Measurements from ENCODE around the gene KASH5. TPM values are rescaled to one million over a fixed set of nuclear protein-coding genes. Genes with fewer than 3 reads are reported as not detected.

Gene KASH5
- total and polyA plus RNA-seq, 2 of the 4 experiments (the other 2 are of a cell fraction), result not detected

- no peak overlapping the region for H3K14ac ChIP-seq (replicated peaks; ENCODE audit: low read depth, low read length)
- in situ Hi-C loops (cut with MboI; ENCODE audit: low sequenced_read_pairs) (no loop called here), intact Hi-C loops (cut with micrococcal nuclease) (no loop called here), dilution Hi-C loops (cut with HindIII; ENCODE audit: low sequenced_read_pairs, unreplicated experiment) (no loop called here)
- H3K4ac ChIP-seq (ENCODE audit: low read depth, low read length), result no peak overlapping the region
- no peak overlapping the region for H2BK5ac ChIP-seq (ENCODE audit: low read depth, low read length, poor library complexity, severe bottlenecking)
- H2BK20ac ChIP-seq (ENCODE audit: low read depth, low read length), result no peak overlapping the region
- H2BK120ac ChIP-seq (ENCODE audit: low read depth, low read length), result no peak overlapping the region
- peaks cover 2% of the 10 kb centered on the region; the same call in 1 of the 2 replicates for H3K4me1 ChIP-seq (ENCODE audit: control insufficient read depth, insufficient read depth, low read length)
- H4K5ac ChIP-seq (ENCODE audit: low read depth, low read length), result no peak overlapping the region
- H2AK5ac ChIP-seq (ENCODE audit: low read depth, low read length), result no peak overlapping the region
- TF ChIP-seq CEBPB (IDR thresholded peaks at IDR 0.05; ENCODE audit: low read depth, low read length) (no peak), NFE2L2 (IDR thresholded peaks at IDR 0.05; ENCODE audit: low read depth, low read length) (no peak), CTCF (conservative IDR thresholded peaks at IDR 0.05; ENCODE audit: low read depth, low read length) (no peak), CHD1 (IDR thresholded peaks at IDR 0.05; ENCODE audit: low read depth, low read length) (no peak), MAZ (IDR thresholded peaks at IDR 0.05; ENCODE audit: borderline replicate concordance, low read depth, low read length) (no peak), POLR2A (IDR thresholded peaks at IDR 0.05; ENCODE audit: low read depth, low read length) (no peak), RFX5 (IDR thresholded peaks at IDR 0.05; ENCODE audit: low read depth, low read length) (no peak), RCOR1 (IDR thresholded peaks at IDR 0.05; ENCODE audit: insufficient replicate concordance, low read length) (no peak), RAD21 (IDR thresholded peaks at IDR 0.05; ENCODE audit: low read length) (no peak), USF2 (IDR thresholded peaks at IDR 0.05; ENCODE audit: low read depth, low read length) (no peak), MXI1 (IDR thresholded peaks at IDR 0.05; ENCODE audit: borderline replicate concordance, low read depth, low read length) (no peak)
- no TSS peak for BruUV-seq (replicated peaks)
- H4K91ac ChIP-seq (ENCODE audit: insufficient read depth, low read depth, low read length), result no peak overlapping the region
- POLR2A ChIA-PET (ENCODE audit: unreplicated experiment), result no interaction called here
- no peak overlapping the region for H3K56ac ChIP-seq (ENCODE audit: extremely low read depth, insufficient read depth, low read length)
- H3K9me3 ChIP-seq (ENCODE audit: control insufficient read depth, insufficient read depth, low read length), result no peaks in the 10 kb centered on the region
- no peak overlapping the region for H3K9ac ChIP-seq (ENCODE audit: low read depth, low read length)
- no peak overlapping the region for H4K8ac ChIP-seq (ENCODE audit: low read depth in 2 of 2, low read length in 2 of 2)
- CTCF ChIA-PET, result no interaction called here
- no peak for DNase-seq
- no peaks in the 10 kb centered on the region for H4K20me1 ChIP-seq (ENCODE audit: insufficient read depth, low read length)
- H2AK9ac ChIP-seq (replicated peaks; ENCODE audit: low read depth, low read length, poor library complexity), result no peak overlapping the region
- H3K36me3 ChIP-seq (ENCODE audit: control insufficient read depth, insufficient read depth, low read length), result peaks cover 10% of the 10 kb centered on the region
- no peak overlapping the region for H3K27ac ChIP-seq (ENCODE audit: insufficient read depth, low read length)
- no peak overlapping the region for H2AFZ ChIP-seq (replicated peaks; ENCODE audit: low read length, poor library complexity)
- H3K27me3 ChIP-seq (ENCODE audit: control insufficient read depth, insufficient read depth, low read length), result no peaks in the 10 kb centered on the region
- H3K9me1 ChIP-seq (ENCODE audit: insufficient read depth, low read length), result peaks cover 2% of the 10 kb centered on the region; the same call in 1 of the 2 replicates
- no peak for ATAC-seq (ENCODE audit: low read depth)
- H3K4me2 ChIP-seq (ENCODE audit: low read depth, low read length), result no peak overlapping the region
- no CpG with 5 or more reads among the region's 3 CpGs for WGBS, 2 experiments (ENCODE audit: extremely low coverage in 2 of 2, insufficient read length in 1 of 2)
- no peak overlapping the region for H3K23ac ChIP-seq (ENCODE audit: low read depth, low read length)
- H2BK15ac ChIP-seq (ENCODE audit: low read depth, low read length), result no peak overlapping the region
- no peak overlapping the region for H3K4me3 ChIP-seq (ENCODE audit: insufficient read depth, low read depth, low read length)
- H3K18ac ChIP-seq (ENCODE audit: low read depth, low read length), result no peak overlapping the region
- no peaks in the 10 kb centered on the region for H3K79me1 ChIP-seq (ENCODE audit: low read depth in 1 of 2, low read length in 2 of 2)
These were observed 77.3 kb downstream of the KASH5 start for GRCh38 chr19:49465371-49465770.

Data from IMR-90 (cell line).